ENCODE measurements around the gene VAV3.

The VAV3 gene

GRCh38 chr1:107874221-107874620 lies 90.8 kb downstream of the VAV3 start:
- no peak overlapping the region for H3K9ac ChIP-seq (ENCODE audit: low read depth, low read length)
- peaks cover 5% of the 10 kb centered on the region for H3K4me1 ChIP-seq (ENCODE audit: control insufficient read depth, insufficient read depth, low read length)
- H3K36me3 ChIP-seq (ENCODE audit: control insufficient read depth, insufficient read depth, low read length) = no peaks in the 10 kb centered on the region
- no peaks in the 10 kb centered on the region for H3K27me3 ChIP-seq (ENCODE audit: control insufficient read depth, insufficient read depth, low read length)
- H3K9me3 ChIP-seq (ENCODE audit: control insufficient read depth, insufficient read depth, low read length) = no peaks in the 10 kb centered on the region
- H3K4me3 ChIP-seq (ENCODE audit: low read depth, low read length) = no peak overlapping the region

- no peak overlapping the region for H3K9ac ChIP-seq (ENCODE audit: low read depth, low read length)
- H3K9me3 ChIP-seq (ENCODE audit: control insufficient read depth, insufficient read depth, low read length) = no peaks in the 10 kb centered on the region
- no peaks in the 10 kb centered on the region for H3K27me3 ChIP-seq (ENCODE audit: control insufficient read depth, insufficient read depth, low read length)
- no peaks in the 10 kb centered on the region for H3K36me3 ChIP-seq (ENCODE audit: control insufficient read depth, insufficient read depth, low read length)
- H3K4me3 ChIP-seq (ENCODE audit: low read depth, low read length) = no peak overlapping the region
- H3K4me1 ChIP-seq (ENCODE audit: control insufficient read depth, insufficient read depth, low read length) = peaks cover 16% of the 10 kb centered on the region
These were observed 93.1 kb downstream of the VAV3 start for GRCh38 chr1:107871687-107872395.

- H3K36me3 ChIP-seq (ENCODE audit: control insufficient read depth, insufficient read depth, low read length) = no peaks in the 10 kb centered on the region
- no peaks in the 10 kb centered on the region for H3K27me3 ChIP-seq (ENCODE audit: control insufficient read depth, insufficient read depth, low read length)
- H3K4me3 ChIP-seq (ENCODE audit: low read depth, low read length) = no peak overlapping the region
- peaks cover 16% of the 10 kb centered on the region for H3K4me1 ChIP-seq (ENCODE audit: control insufficient read depth, insufficient read depth, low read length)
- no peak overlapping the region for H3K9ac ChIP-seq (ENCODE audit: low read depth, low read length)
- no peaks in the 10 kb centered on the region for H3K9me3 ChIP-seq (ENCODE audit: control insufficient read depth, insufficient read depth, low read length)
These were observed 93.7 kb downstream of the VAV3 start for GRCh38 chr1:107871259-107871658.

- Histone ChIP-seq H3K27me3 (ENCODE audit: control insufficient read depth, insufficient read depth, low read length) (no peaks in the 10 kb centered on the region), H3K9me3 (ENCODE audit: control insufficient read depth, insufficient read depth, low read length) (no peaks in the 10 kb centered on the region), H3K4me1 (ENCODE audit: control insufficient read depth, insufficient read depth, low read length) (peaks cover 16% of the 10 kb centered on the region), H3K9ac (ENCODE audit: low read depth, low read length) (no peak overlapping the region), H3K36me3 (ENCODE audit: control insufficient read depth, insufficient read depth, low read length) (no peaks in the 10 kb centered on the region), H3K4me3 (ENCODE audit: low read depth, low read length) (no peak overlapping the region)
These were observed 94.3 kb downstream of the VAV3 start for GRCh38 chr1:107870696-107871095.

- Histone ChIP-seq H3K4me1 (ENCODE audit: control insufficient read depth, insufficient read depth, low read length) (peaks cover 16% of the 10 kb centered on the region), H3K4me3 (ENCODE audit: low read depth, low read length) (no peak overlapping the region), H3K9ac (ENCODE audit: low read depth, low read length) (no peak overlapping the region), H3K27me3 (ENCODE audit: control insufficient read depth, insufficient read depth, low read length) (no peaks in the 10 kb centered on the region), H3K9me3 (ENCODE audit: control insufficient read depth, insufficient read depth, low read length) (no peaks in the 10 kb centered on the region), H3K36me3 (ENCODE audit: control insufficient read depth, insufficient read depth, low read length) (no peaks in the 10 kb centered on the region)
These were observed 97.1 kb downstream of the VAV3 start for GRCh38 chr1:107867897-107868296.

GRCh38 chr1:107867422-107867821 lies 97.6 kb downstream of the VAV3 start:
- H3K27me3 ChIP-seq (ENCODE audit: control insufficient read depth, insufficient read depth, low read length) = no peaks in the 10 kb centered on the region
- no peak overlapping the region for H3K4me3 ChIP-seq (ENCODE audit: low read depth, low read length)
- no peaks in the 10 kb centered on the region for H3K9me3 ChIP-seq (ENCODE audit: control insufficient read depth, insufficient read depth, low read length)
- H3K9ac ChIP-seq (ENCODE audit: low read depth, low read length) = no peak overlapping the region
- H3K36me3 ChIP-seq (ENCODE audit: control insufficient read depth, insufficient read depth, low read length) = no peaks in the 10 kb centered on the region
- peaks cover 16% of the 10 kb centered on the region for H3K4me1 ChIP-seq (ENCODE audit: control insufficient read depth, insufficient read depth, low read length)

GRCh38 chr1:107866870-107867269 lies 98.1 kb downstream of the VAV3 start:
- H3K36me3 ChIP-seq (ENCODE audit: control insufficient read depth, insufficient read depth, low read length) = no peaks in the 10 kb centered on the region
- H3K4me3 ChIP-seq (ENCODE audit: low read depth, low read length) = no peak overlapping the region
- H3K9me3 ChIP-seq (ENCODE audit: control insufficient read depth, insufficient read depth, low read length) = no peaks in the 10 kb centered on the region
- H3K4me1 ChIP-seq (ENCODE audit: control insufficient read depth, insufficient read depth, low read length) = peaks cover 16% of the 10 kb centered on the region
- H3K9ac ChIP-seq (ENCODE audit: low read depth, low read length) = no peak overlapping the region
- H3K27me3 ChIP-seq (ENCODE audit: control insufficient read depth, insufficient read depth, low read length) = no peaks in the 10 kb centered on the region

DNA sequence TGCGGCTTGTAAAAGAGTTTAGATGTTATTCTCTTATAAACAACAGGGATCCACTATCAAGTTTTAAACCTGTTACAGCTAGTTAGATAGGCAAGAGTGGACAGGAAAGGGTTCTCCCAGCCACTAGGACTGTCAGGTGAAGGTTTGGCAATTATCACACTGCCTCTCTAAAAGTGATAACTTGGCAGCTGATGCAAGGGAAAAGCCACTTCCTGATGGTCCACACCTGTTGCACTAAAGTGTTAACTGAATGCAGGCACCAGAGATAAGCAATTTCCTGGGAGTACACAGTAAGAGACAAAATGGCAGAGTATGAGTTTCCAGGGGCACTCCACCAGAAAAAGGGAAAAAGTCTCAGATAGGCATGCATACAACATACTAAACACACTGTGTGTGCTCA lies 99.4 kb downstream of the VAV3 start:
- Histone ChIP-seq H3K9ac (ENCODE audit: low read depth, low read length) (no peak overlapping the region), H3K4me3 (ENCODE audit: low read depth, low read length) (no peak overlapping the region), H3K9me3 (ENCODE audit: control insufficient read depth, insufficient read depth, low read length) (no peaks in the 10 kb centered on the region), H3K4me1 (ENCODE audit: control insufficient read depth, insufficient read depth, low read length) (peaks cover 16% of the 10 kb centered on the region), H3K36me3 (ENCODE audit: control insufficient read depth, insufficient read depth, low read length) (no peaks in the 10 kb centered on the region), H3K27me3 (ENCODE audit: control insufficient read depth, insufficient read depth, low read length) (no peaks in the 10 kb centered on the region)

DNA sequence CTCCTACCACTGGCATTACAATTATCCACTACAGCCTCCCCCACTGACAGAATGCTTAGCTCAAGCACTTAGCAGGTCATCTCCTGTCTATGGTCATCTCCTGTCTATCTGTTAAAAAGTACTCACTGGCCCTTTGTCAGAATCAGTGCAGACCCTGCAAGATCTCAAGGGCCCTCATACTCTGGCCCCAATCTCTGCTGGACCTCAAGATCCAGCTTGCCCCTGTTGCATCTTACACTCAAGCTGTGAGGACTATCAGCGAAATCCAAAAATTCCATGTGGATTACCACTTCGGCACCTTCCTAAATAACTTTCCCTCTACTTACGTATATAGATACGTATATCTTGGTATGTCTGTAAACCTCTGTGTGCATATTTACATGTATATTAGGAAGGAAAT lies 101.6 kb downstream of the VAV3 start:
- Histone ChIP-seq H3K9ac (ENCODE audit: low read depth, low read length) (no peak overlapping the region), H3K4me1 (ENCODE audit: control insufficient read depth, insufficient read depth, low read length) (peaks cover 12% of the 10 kb centered on the region), H3K9me3 (ENCODE audit: control insufficient read depth, insufficient read depth, low read length) (no peaks in the 10 kb centered on the region), H3K4me3 (ENCODE audit: low read depth, low read length) (no peak overlapping the region), H3K36me3 (ENCODE audit: control insufficient read depth, insufficient read depth, low read length) (no peaks in the 10 kb centered on the region), H3K27me3 (ENCODE audit: control insufficient read depth, insufficient read depth, low read length) (no peaks in the 10 kb centered on the region)

DNA sequence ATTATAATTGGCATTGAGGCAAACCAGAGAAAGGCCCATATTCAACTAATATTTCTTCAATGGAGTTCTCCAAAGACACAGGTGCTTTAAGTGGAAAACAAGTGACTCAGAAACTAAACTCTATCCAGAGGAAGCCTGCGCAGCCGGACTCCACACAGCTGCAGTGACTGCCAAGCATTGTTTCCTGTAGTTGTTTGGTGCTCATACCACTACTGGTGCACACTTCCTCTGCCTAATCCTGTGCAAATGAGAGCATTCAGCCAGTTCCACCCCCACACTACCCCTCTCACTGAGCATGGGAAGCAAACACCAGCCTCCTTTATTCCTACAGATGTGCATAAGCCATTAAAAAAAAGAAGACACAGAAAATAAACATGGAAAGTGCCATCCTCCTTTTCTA lies 102.9 kb downstream of the VAV3 start:
- Histone ChIP-seq H3K27me3 (ENCODE audit: control insufficient read depth, insufficient read depth, low read length) (no peaks in the 10 kb centered on the region), H3K4me1 (ENCODE audit: control insufficient read depth, insufficient read depth, low read length) (peaks cover 2% of the 10 kb centered on the region), H3K9ac (ENCODE audit: low read depth, low read length) (no peak overlapping the region), H3K36me3 (ENCODE audit: control insufficient read depth, insufficient read depth, low read length) (no peaks in the 10 kb centered on the region), H3K4me3 (ENCODE audit: low read depth, low read length) (no peak overlapping the region), H3K9me3 (ENCODE audit: control insufficient read depth, insufficient read depth, low read length) (no peaks in the 10 kb centered on the region)

DNA sequence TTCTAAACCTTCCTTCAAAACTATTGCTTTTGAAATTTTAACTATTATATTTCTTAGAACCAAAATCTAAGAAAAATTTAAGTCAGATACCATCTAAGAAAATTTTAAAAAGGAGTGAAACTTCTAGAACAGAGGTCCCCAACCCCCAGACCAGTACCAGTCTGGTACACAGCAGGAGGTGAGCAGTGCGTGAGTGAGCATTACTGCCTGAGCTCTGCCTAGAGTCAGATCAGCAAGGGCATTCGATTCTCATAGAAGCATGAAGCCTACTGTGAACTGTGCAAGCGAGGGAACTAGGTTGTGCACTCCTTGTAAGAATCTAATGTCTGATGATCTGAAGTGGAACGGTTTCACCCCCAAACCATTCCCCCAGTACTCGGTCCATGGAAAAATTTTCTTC lies 106.7 kb downstream of the VAV3 start:
- Histone ChIP-seq H3K9me3 (ENCODE audit: control insufficient read depth, insufficient read depth, low read length) (no peaks in the 10 kb centered on the region), H3K4me1 (ENCODE audit: control insufficient read depth, insufficient read depth, low read length) (no peaks in the 10 kb centered on the region), H3K27me3 (ENCODE audit: control insufficient read depth, insufficient read depth, low read length) (no peaks in the 10 kb centered on the region), H3K9ac (ENCODE audit: low read depth, low read length) (no peak overlapping the region), H3K36me3 (ENCODE audit: control insufficient read depth, insufficient read depth, low read length) (no peaks in the 10 kb centered on the region), H3K4me3 (ENCODE audit: low read depth, low read length) (no peak overlapping the region)

DNA sequence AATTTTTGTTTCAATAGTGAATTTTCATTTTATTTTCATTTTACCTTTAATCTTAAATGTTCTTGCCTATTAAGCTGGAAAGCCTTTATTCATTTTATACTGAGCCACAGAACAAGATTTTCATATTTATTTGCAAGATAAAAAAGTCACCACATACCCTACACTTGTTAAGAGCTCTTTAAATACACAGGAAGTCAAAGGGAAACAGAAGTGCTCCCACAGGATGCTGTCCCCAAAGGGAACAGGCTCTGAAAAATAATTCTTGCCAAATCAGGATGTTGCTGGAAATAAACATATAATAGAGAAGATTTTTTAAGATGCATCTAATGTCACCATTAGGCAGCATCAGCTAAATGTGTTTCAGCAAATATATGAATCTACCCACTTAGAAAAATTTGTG lies 113.6 kb downstream of the VAV3 start:
- Histone ChIP-seq H3K4me1 (ENCODE audit: control insufficient read depth, insufficient read depth, low read length) (no peaks in the 10 kb centered on the region), H3K9me3 (ENCODE audit: control insufficient read depth, insufficient read depth, low read length) (no peaks in the 10 kb centered on the region), H3K27me3 (ENCODE audit: control insufficient read depth, insufficient read depth, low read length) (no peaks in the 10 kb centered on the region), H3K36me3 (ENCODE audit: control insufficient read depth, insufficient read depth, low read length) (no peaks in the 10 kb centered on the region), H3K4me3 (ENCODE audit: low read depth, low read length) (no peak overlapping the region), H3K9ac (ENCODE audit: low read depth, low read length) (no peak overlapping the region)
